Spleen (tissue), 7 donors: ENCODE results near the gene LIPE.
"Not testable (repeated sequence)": the region's sequence is repeated elsewhere in the genome, so short reads cannot be mapped to it uniquely, and the experiment has no call there.

Experiments used
- CTCF ChIP-seq, 11 experiments: fragments of 200-600 bp in 7 of 11; fragments of 450-650 bp in 4 of 11; sonication (generic) in 4 of 11; IDR thresholded peaks in 8 of 11; conservative IDR thresholded peaks in 3 of 11; 1 replicate in 7 of 11; 2 replicates in 4 of 11; pipeline versions ENCODE4 v1.4.0 to v1.8.0; 2016 to 2021; ENCODE audit warnings: antibody characterized with exemption in 11 of 11, inconsistent platforms in 4 of 11, mild to moderate bottlenecking in 1 of 11
- POLR2A ChIP-seq, 3 donors: fragments of 450-650 bp; IDR thresholded peaks; one replicate each; pipeline ENCODE4 v1.5.1; 2017; ENCODE audit warnings: antibody characterized with exemption in 3 of 3, mild to moderate bottlenecking in 1 of 3
- POLR2AphosphoS5 ChIP-seq, 3 donors: sonication (generic); formaldehyde crosslinking; IDR thresholded peaks; one replicate each; pipeline ENCODE4 v1.5.1; 2017; ENCODE audit warnings: antibody characterized with exemption in 3 of 3
- donor health status: DM: no; HTN: no; CAD: no; lungs with moderate emphysema.
- donor health status: DM: no; HTN: no; CAD: no.
- donor health status: DM: no; HTN: no; CAD: no.

- TF ChIP-seq POLR2A (IDR thresholded peaks at IDR 0.05); CTCF (IDR thresholded peaks at IDR 0.05 in 8 of 11, conservative IDR thresholded peaks at IDR 0.05 in 3 of 11); POLR2AphosphoS5 (IDR thresholded peaks at IDR 0.05): not testable (repeated sequence)
Measured at GRCh38 chr19:42448306-42448705, 21.1 kb upstream of the LIPE start.
